H9 (cell line): ENCODE measurements around the gene SIVA1. TPM values are rescaled to one million over a fixed set of nuclear protein-coding genes. Genes with fewer than 3 reads are reported as not detected.

ENCODE experiments used
- DNase-seq: peaks from one replicate; pipeline ENCODE4 v3.0.0-alpha.2; 2017
- H2AFZ ChIP-seq: one replicate; pipeline ENCODE4 v1.6.1; 2013; ENCODE audit warnings: mild to moderate bottlenecking, low read length, control low read depth, moderate library complexity
- H2AK5ac ChIP-seq: 2 replicates; pipeline ENCODE4 v1.6.1; 2013; ENCODE audit warnings: low read length, control low read depth, mixed read lengths; ENCODE audit not compliant: insufficient read length
- H2BK120ac ChIP-seq: one replicate; pipeline ENCODE4 v1.6.1; 2013; ENCODE audit warnings: low read depth, mild to moderate bottlenecking, low read length, control low read depth, inconsistent platforms; ENCODE audit not compliant: poor library complexity, severe bottlenecking
- H2BK12ac ChIP-seq: 2 replicates; pipeline ENCODE4 v1.6.1; 2013; ENCODE audit warnings: low read length, control low read depth, mixed read lengths, low read depth; ENCODE audit not compliant: insufficient read length
- H2BK15ac ChIP-seq: 2 replicates; pipeline ENCODE4 v1.6.1; 2013; ENCODE audit warnings: low read depth, low read length, control low read depth
- H2BK20ac ChIP-seq: one replicate; pipeline ENCODE4 v1.6.1; 2013; ENCODE audit warnings: low read depth, mild to moderate bottlenecking, low read length, control low read depth, inconsistent platforms; ENCODE audit not compliant: poor library complexity, severe bottlenecking
- H2BK5ac ChIP-seq: 2 replicates; pipeline ENCODE4 v1.6.1; 2013; ENCODE audit warnings: low read length, control low read depth, mixed read lengths; ENCODE audit not compliant: insufficient read length
- H3K14ac ChIP-seq: 2 replicates; pipeline ENCODE4 v1.6.1; 2013; ENCODE audit warnings: low read length, control low read depth; ENCODE audit not compliant: insufficient read depth
- H3K18ac ChIP-seq: 2 replicates; pipeline ENCODE4 v1.6.1; 2013; ENCODE audit warnings: low read depth, mild to moderate bottlenecking, mixed read lengths, low read length, control low read depth; ENCODE audit not compliant: insufficient read length
- H3K23ac ChIP-seq: 2 replicates; pipeline ENCODE4 v1.6.1; 2013; ENCODE audit warnings: low read length, control low read depth, mixed read lengths, low read depth; ENCODE audit not compliant: insufficient read length
- H3K23me2 ChIP-seq: 2 replicates; pipeline ENCODE4 v1.6.1; 2013; ENCODE audit warnings: low read depth, mild to moderate bottlenecking, mixed read lengths, low read length, control low read depth; ENCODE audit not compliant: insufficient read length, poor library complexity, severe bottlenecking
- H3K27ac ChIP-seq: 2 replicates; pipeline ENCODE4 v1.5.1; 2013; ENCODE audit warnings: low read length, control low read depth, mixed read lengths, low read depth; ENCODE audit not compliant: insufficient read length
- H3K27me3 ChIP-seq: 2 replicates; pipeline ENCODE4 v1.6.1; 2013; ENCODE audit warnings: low read length, control low read depth, inconsistent platforms; ENCODE audit not compliant: insufficient read depth
- H3K4ac ChIP-seq: 2 replicates; pipeline ENCODE4 v1.6.1; 2013; ENCODE audit warnings: low read depth, mild to moderate bottlenecking, control low read depth, inconsistent platforms, low read length, moderate library complexity
- H3K4me1 ChIP-seq: 2 replicates; pipeline ENCODE4 v1.6.1; 2013; ENCODE audit warnings: low read length, control low read depth, inconsistent platforms; ENCODE audit not compliant: insufficient read depth
- H3K4me2 ChIP-seq: 2 replicates; pipeline ENCODE4 v1.6.1; 2013; ENCODE audit warnings: low read length, control low read depth, mixed read lengths; ENCODE audit not compliant: insufficient read length, insufficient read depth
- H3K56ac ChIP-seq: 2 replicates; pipeline ENCODE4 v1.6.1; 2013; ENCODE audit warnings: low read depth, mild to moderate bottlenecking, mixed read lengths, low read length, control low read depth; ENCODE audit not compliant: insufficient read length
- H3K79me1 ChIP-seq: 2 replicates; pipeline ENCODE4 v1.6.1; 2013; ENCODE audit warnings: low read depth, mild to moderate bottlenecking, moderate library complexity, low read length, control low read depth, inconsistent platforms; ENCODE audit not compliant: insufficient read depth, poor library complexity, severe bottlenecking
- H3K79me2 ChIP-seq: 2 replicates; pipeline ENCODE4 v1.6.1; 2013; ENCODE audit warnings: low read length, control low read depth, inconsistent platforms; ENCODE audit not compliant: insufficient read depth
- H3K9ac ChIP-seq: 2 replicates; pipeline ENCODE4 v1.6.1; 2013; ENCODE audit warnings: low read length, control low read depth, mixed read lengths; ENCODE audit not compliant: insufficient read length; ENCODE audit errors: extremely low read depth
- H3K9me3 ChIP-seq: one replicate; pipeline ENCODE4 v1.6.1; 2013; ENCODE audit warnings: low read depth, low read length, inconsistent platforms; ENCODE audit not compliant: control insufficient read depth
- H3T11ph ChIP-seq: one replicate; pipeline ENCODE4 v1.6.1; 2013; ENCODE audit warnings: mild to moderate bottlenecking, low read length, control low read depth, inconsistent platforms
- H4K20me1 ChIP-seq: one replicate; pipeline ENCODE4 v1.6.1; 2013; ENCODE audit not compliant: control insufficient read depth, insufficient read length, insufficient read depth
- H4K5ac ChIP-seq: 2 replicates; pipeline ENCODE4 v1.6.1; 2013; ENCODE audit warnings: low read depth, mild to moderate bottlenecking, mixed read lengths, low read length, control low read depth; ENCODE audit not compliant: insufficient read length
- H4K8ac ChIP-seq: replicated peaks from 2 replicates; pipeline ENCODE4 v1.6.1; 2013; ENCODE audit warnings: low read length, control low read depth, mixed read lengths, low read depth; ENCODE audit not compliant: insufficient read length
- H4K91ac ChIP-seq: 2 replicates; pipeline ENCODE4 v1.6.1; 2013; ENCODE audit warnings: low read depth, mild to moderate bottlenecking, moderate library complexity, mixed read lengths, low read length, control low read depth; ENCODE audit not compliant: insufficient read length
- H3K27ac Mint-ChIP-seq, 3 experiments: 2 replicates in 2 of 3; 3 replicates in 1 of 3; pipeline ENCODE4 v1.8.0; 2020 to 2021; ENCODE audit warnings: mixed read lengths in 3 of 3, mild to moderate bottlenecking in 1 of 3, moderate library complexity in 1 of 3
- H3K27me3 Mint-ChIP-seq: 2 replicates; pipeline ENCODE4 v1.8.0; 2021; ENCODE audit warnings: low read depth, mild to moderate bottlenecking, moderate library complexity, mixed read lengths
- H3K36me3 Mint-ChIP-seq, 3 experiments: 2 replicates in 2 of 3; 3 replicates in 1 of 3; pipeline ENCODE4 v1.8.0; 2020 to 2021; ENCODE audit warnings: low read depth in 3 of 3, mixed read lengths in 3 of 3; ENCODE audit not compliant: insufficient read depth in 1 of 3
- H3K4me1 Mint-ChIP-seq, 2 experiments: 2 replicates each; pipeline ENCODE4 v1.8.0; 2020; ENCODE audit warnings: mixed read lengths in 2 of 2
- H3K4me3 Mint-ChIP-seq, 2 experiments: 2 replicates in 1 of 2; 3 replicates in 1 of 2; pipeline ENCODE4 v1.8.0; 2020 to 2021; ENCODE audit warnings: mild to moderate bottlenecking in 2 of 2, mixed read lengths in 2 of 2, moderate library complexity in 1 of 2
- H3K9me3 Mint-ChIP-seq, 2 experiments: 2 replicates in 1 of 2; 3 replicates in 1 of 2; pipeline ENCODE4 v1.8.0; 2020; ENCODE audit warnings: mild to moderate bottlenecking in 2 of 2, mixed read lengths in 2 of 2, moderate library complexity in 1 of 2
- CTCF ChIP-seq: fragments of 200-600 bp; sonication (generic); conservative IDR thresholded peaks from 3 replicates; pipeline ENCODE4 v1.8.0; 2021; ENCODE audit warnings: antibody characterized with exemption, mild to moderate bottlenecking
- WGBS: extraction: QIAGEN DNeasy Blood & Tissue Kit; methylation state at CpG from one replicate; pipeline ENCODE4 v1.1.7; 2013; ENCODE audit warnings: missing lambda C conversion rate, low lambda C conversion rate, mixed read lengths; ENCODE audit not compliant: insufficient read length; ENCODE audit errors: extremely low coverage; 5-methylcytosine and 5-hydroxymethylcytosine counted together
- total RNA-seq: library from RNA; stranded (reverse); gene quantifications from 2 replicates; pipeline ENCODE4 v1.2.1, GENCODE V29; 2021

The SIVA1 gene
- total RNA-seq, 1 experiment from 2014 or later, result 125 TPM

- H3K27ac Mint-ChIP-seq, result no peak overlapping the region
- H2BK120ac ChIP-seq, result no peak overlapping the region
Observed at GRCh38 chr14:104705340-104706047, 47.5 kb upstream of the SIVA1 start.

More at GRCh38 chr14:104705340-104706047, 47.5 kb upstream of the SIVA1 start:
- Histone ChIP-seq H4K20me1 (no peaks in the 10 kb centered on the region), H3K14ac (no peak overlapping the region; the same call in 1 of the 2 replicates), H3K4me1 (no peaks in the 10 kb centered on the region), H2BK12ac (no peak overlapping the region), H2BK15ac (no peak overlapping the region), H2BK5ac (no peak overlapping the region), H3T11ph (no peak overlapping the region), H4K91ac (no peak overlapping the region), H4K5ac (no peak overlapping the region), H3K9ac (no peak overlapping the region), H3K27ac (no peak overlapping the region), H3K27me3 (no peaks in the 10 kb centered on the region), H3K79me2 (no peaks in the 10 kb centered on the region), H3K79me1 (no peaks in the 10 kb centered on the region), H3K18ac (no peak overlapping the region), H3K4ac (no peak overlapping the region), H3K23me2 (no peaks in the 10 kb centered on the region), H2AK5ac (no peak overlapping the region), H4K8ac (no peak overlapping the region), H3K23ac (no peak overlapping the region), H2AFZ (no peak overlapping the region), H3K4me2 (no peak overlapping the region), H3K9me3 (no peaks in the 10 kb centered on the region), H3K56ac (no peak overlapping the region), H2BK20ac (no peak overlapping the region)
- H3K4me1 Mint-ChIP-seq, result peaks cover 6 to 23% of the 10 kb centered on the region in 2 experiments
- H3K27me3 Mint-ChIP-seq, result no peaks in the 10 kb centered on the region; the same call in 1 of the 2 replicates
- H3K4me3 Mint-ChIP-seq, result no peak overlapping the region
- TF ChIP-seq CTCF, result no peak
- peaks cover 26 to 33% (median 30%) of the 10 kb centered on the region in 3 experiments for H3K36me3 Mint-ChIP-seq
- peaks cover 7 to 12% of the 10 kb centered on the region in 2 experiments for H3K9me3 Mint-ChIP-seq
- no peak for DNase-seq
- WGBS, result no CpG with 5 or more reads among the region's 21 CpGs
